Left ventricle myocardium inferior (tissue), 1 donor: ENCODE data around the gene B3GNT2. TPM values are rescaled to one million over a fixed set of nuclear protein-coding genes. Genes with fewer than 3 reads are reported as not detected.

Experiments used
- DNase-seq: peaks from one replicate; pipeline ENCODE4 v3.0.0-alpha.2; 2020
- H3K27ac ChIP-seq: fragments of 200-600 bp; replicated peaks from 2 replicates; pipeline ENCODE4 v1.8.0; 2021
- H3K27me3 ChIP-seq: fragments of 200-600 bp; 2 replicates; pipeline ENCODE4 v1.8.0; 2021; ENCODE audit warnings: low read depth
- H3K36me3 ChIP-seq: fragments of 200-600 bp; 2 replicates; pipeline ENCODE4 v1.8.0; 2021
- H3K4me1 ChIP-seq: fragments of 200-600 bp; 2 replicates; pipeline ENCODE4 v1.8.0; 2021
- H3K4me3 ChIP-seq: fragments of 200-600 bp; 2 replicates; pipeline ENCODE4 v1.8.0; 2021; ENCODE audit warnings: mild to moderate bottlenecking, moderate library complexity
- H3K9me3 ChIP-seq: fragments of 200-600 bp; replicated peaks from 2 replicates; pipeline ENCODE4 v1.8.0; 2021
- intact Hi-C: fragments of 100-400 bp; cut with micrococcal nuclease; formaldehyde crosslinking; loops from one replicate; pipeline ENCODE4 v1.11.0; 2022
- total RNA-seq: library from RNA; stranded (reverse); fragmentation: NEBNext Ultra II Directional; extraction: Animal tissue kit (Norgen Biotek cat#: 25700); gene quantifications from one replicate; pipeline ENCODE4 v1.2.1, GENCODE V29; 2021
- TF ChIP-seq, protein P1 (sequence below): fragments of 200-600 bp; IDR thresholded peaks from 2 replicates; pipeline ENCODE4 v1.8.0; 2021; ENCODE audit warnings: antibody characterized with exemption, mild to moderate bottlenecking, borderline replicate concordance
- donor health status: DM: no; HTN: yes; CAD: no; lungs with severe emphysema.

Gene B3GNT2
- total RNA-seq, 1 donor from 2014 or later = 16.8 TPM

DNA sequence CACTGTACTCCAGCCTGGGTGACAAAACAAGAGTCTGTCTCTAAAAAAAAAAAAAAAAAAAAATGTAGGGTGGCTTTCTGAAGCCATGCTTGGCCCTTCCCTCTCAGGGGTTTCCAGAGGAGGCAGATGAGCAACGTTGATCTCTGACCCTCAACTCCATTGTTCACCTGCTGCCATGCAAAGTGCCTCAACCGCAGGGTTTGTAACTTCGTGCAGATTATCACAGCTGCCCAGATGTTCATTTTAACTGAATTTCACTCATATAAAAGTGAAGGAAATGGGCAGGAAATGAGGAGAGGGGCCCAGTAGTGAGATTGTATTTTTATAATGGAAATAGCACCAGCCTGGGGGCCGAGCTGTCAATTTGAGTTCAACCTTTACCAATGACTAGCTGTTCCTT is 14.9 kb upstream of the B3GNT2 start:
- intact Hi-C loops = no loop called here
- Histone ChIP-seq H3K27me3 (no peaks in the 10 kb centered on the region), H3K27ac (no peak overlapping the region), H3K36me3 (no peaks in the 10 kb centered on the region), H3K4me1 (peaks cover 42% of the 10 kb centered on the region), H3K4me3 (no peak overlapping the region), H3K9me3 (no peaks in the 10 kb centered on the region)
- TF ChIP-seq, protein P1, sequence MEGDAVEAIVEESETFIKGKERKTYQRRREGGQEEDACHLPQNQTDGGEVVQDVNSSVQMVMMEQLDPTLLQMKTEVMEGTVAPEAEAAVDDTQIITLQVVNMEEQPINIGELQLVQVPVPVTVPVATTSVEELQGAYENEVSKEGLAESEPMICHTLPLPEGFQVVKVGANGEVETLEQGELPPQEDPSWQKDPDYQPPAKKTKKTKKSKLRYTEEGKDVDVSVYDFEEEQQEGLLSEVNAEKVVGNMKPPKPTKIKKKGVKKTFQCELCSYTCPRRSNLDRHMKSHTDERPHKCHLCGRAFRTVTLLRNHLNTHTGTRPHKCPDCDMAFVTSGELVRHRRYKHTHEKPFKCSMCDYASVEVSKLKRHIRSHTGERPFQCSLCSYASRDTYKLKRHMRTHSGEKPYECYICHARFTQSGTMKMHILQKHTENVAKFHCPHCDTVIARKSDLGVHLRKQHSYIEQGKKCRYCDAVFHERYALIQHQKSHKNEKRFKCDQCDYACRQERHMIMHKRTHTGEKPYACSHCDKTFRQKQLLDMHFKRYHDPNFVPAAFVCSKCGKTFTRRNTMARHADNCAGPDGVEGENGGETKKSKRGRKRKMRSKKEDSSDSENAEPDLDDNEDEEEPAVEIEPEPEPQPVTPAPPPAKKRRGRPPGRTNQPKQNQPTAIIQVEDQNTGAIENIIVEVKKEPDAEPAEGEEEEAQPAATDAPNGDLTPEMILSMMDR = no peak
- DNase-seq = no peak

DNA sequence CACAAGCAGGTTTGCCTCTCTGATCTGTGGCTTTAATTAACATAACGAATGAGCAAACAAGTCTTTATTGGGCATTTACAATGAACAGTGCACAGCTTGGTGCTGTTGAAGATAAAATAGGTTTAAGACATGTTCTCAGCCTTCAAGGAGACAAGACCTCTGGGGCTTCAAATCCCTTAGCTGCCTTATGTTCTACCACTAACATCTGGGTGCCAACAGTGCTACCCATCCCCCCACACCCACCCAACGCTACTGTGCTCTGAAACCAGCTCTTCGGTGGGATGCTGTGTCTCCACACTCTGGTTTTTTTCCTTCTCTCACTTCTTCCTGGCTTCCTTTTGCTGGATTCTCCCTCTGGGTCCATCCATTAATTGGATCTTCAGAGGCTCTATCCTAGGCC is 14.1 kb upstream of the B3GNT2 start:
- TF ChIP-seq, protein P1 = no peak
- DNase-seq = no peak
- intact Hi-C loops = no loop called here
- H3K36me3 ChIP-seq = no peaks in the 10 kb centered on the region
- peaks cover 42% of the 10 kb centered on the region for H3K4me1 ChIP-seq
- no peaks in the 10 kb centered on the region for H3K9me3 ChIP-seq
- H3K27ac ChIP-seq = no peak overlapping the region
- no peak overlapping the region for H3K4me3 ChIP-seq
- no peaks in the 10 kb centered on the region for H3K27me3 ChIP-seq

DNA sequence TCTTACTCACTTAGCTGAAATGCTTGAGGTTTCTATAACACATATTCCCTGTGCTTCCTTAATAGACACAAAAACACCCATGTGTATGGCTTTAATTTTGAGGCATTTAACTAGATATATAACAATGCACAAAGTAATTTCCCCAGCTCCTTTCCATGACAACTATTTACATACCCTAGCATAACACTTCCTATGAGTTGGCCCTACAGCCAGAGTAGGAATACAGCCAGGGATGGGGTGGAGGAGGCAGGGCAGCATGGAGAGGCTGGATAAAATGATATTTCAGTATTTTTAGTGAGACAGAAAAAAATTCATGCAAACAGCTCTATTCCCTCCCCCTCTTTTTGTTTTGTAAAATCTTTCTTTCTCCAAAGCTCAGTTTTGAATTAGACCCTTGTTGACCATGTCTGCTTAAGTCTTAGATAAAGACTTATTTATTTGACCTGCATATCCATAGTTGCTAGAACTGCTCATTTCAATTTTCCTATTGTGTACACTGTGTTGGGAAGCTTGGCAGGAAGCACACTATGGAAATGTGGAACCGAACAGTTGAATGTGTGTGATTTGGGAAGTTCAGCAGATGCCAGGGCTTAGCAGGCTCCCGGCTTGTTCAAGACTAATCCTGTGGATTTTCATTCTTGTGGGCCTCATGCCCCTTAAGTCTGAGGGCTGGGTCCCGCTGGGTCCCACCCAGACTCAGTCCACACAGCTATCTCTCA is 11.2 kb upstream of the B3GNT2 start:
- H3K27ac ChIP-seq = no peak overlapping the region
- H3K4me1 ChIP-seq = peaks cover 43% of the 10 kb centered on the region
- H3K4me3 ChIP-seq = no peak overlapping the region
- DNase-seq = no peak
- no peaks in the 10 kb centered on the region for H3K36me3 ChIP-seq
- no peaks in the 10 kb centered on the region for H3K9me3 ChIP-seq
- TF ChIP-seq, protein P1 = no peak
- intact Hi-C loops = no loop called here
- H3K27me3 ChIP-seq = no peaks in the 10 kb centered on the region

DNA sequence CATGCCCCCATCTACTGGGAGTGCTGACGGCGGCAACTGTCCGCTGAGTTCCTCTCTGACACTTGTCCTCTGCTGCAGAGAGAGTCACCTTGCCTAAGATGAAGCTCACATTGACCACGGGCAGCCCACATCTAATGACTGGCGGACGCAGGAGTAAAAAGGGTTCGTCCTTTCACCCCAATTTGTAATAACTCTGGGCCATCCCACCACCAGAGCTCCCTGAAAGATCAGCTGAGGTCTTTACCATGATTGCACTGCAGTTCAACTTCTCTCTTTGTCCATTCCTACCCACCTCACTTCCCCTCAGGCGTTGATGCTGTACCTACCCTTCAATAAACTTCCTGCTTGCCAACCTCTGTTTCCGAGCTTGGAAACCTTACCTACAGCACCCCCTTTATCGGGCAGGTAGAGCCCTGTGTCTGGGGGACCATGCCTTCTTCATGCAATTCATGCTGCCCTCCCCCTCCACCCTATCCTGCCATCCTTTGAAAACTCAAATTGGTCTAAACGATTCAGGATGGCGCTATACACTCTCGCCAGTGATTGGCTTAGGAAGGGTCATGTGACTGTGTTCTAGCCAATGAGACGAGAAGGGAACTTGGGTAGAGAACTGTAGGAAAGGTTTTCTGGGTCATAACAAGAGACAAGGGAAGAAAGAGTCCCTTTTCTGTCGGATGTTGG is 10.3 kb upstream of the B3GNT2 start:
- Histone ChIP-seq H3K27ac (peak overlapping the region; percentile 57), H3K9me3 (no peaks in the 10 kb centered on the region), H3K27me3 (no peaks in the 10 kb centered on the region), H3K4me3 (no peak overlapping the region), H3K36me3 (no peaks in the 10 kb centered on the region), H3K4me1 (peaks cover 50% of the 10 kb centered on the region)
- TF ChIP-seq, protein P1 = no peak
- no peak for DNase-seq
- intact Hi-C loops = no loop called here

DNA sequence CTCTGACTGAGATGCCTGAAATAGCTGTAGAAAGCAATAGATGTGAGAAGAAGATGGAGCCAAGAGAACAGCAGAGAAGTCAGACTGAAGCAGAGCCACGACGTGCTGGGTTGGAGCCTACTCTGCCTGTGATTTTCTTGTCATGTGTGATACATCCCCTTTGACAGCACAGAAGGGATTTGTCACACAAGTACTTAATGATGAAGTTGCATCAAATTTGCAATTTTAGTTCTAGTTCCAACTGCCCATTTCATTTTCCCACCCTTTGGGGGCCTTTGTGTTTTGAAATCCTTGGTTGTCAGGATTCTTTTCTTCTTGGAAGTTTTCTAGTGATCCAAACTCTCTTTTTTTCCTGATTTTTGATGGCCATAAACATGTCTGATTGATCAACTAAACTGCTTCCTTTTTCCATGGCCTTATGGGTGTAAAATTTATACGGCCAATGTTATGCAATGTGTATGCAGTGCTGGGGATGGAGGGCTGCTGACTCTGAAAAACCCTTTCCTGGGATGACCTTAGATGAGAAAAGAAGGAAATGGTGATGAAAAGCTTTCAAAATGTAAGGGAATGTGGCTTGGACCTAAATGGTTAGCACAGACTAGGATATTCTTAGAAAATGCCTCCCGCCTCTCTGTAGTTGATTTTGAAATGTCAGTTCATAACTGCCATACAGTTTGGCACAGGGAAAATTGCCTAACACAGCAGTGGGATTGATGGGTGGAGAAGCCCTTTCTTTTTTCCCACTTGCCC is 9.6 kb upstream of the B3GNT2 start:
- H3K9me3 ChIP-seq = no peaks in the 10 kb centered on the region
- TF ChIP-seq, protein P1 = no peak
- no peak for DNase-seq
- no peaks in the 10 kb centered on the region for H3K36me3 ChIP-seq
- intact Hi-C loops = no loop called here
- peak overlapping the region; percentile 22 for H3K4me3 ChIP-seq
- H3K4me1 ChIP-seq = peaks cover 52% of the 10 kb centered on the region
- peak overlapping the region; percentile 57 for H3K27ac ChIP-seq
- no peaks in the 10 kb centered on the region for H3K27me3 ChIP-seq
